Fibroblast of skin of left quadriceps (primary cell): ENCODE data around the gene SMARCC1.

Experiments
- DNase-seq, 2 experiments: peaks; one replicate each; pipeline ENCODE4 v3.0.0-alpha.2; 2013; ENCODE audit warnings: low read depth in 2 of 2

The SMARCC1 gene

GRCh38 chr3:47542471-47543173 is 239.1 kb downstream of the SMARCC1 start:
- DNase-seq = no peak

- no peak for DNase-seq
Measured at GRCh38 chr3:47541583-47542108, 240.0 kb downstream of the SMARCC1 start.

- DNase-seq = no peak
Measured at GRCh38 chr3:47540281-47540680, 241.4 kb downstream of the SMARCC1 start.

- DNase-seq = no peak
Measured at GRCh38 chr3:47536967-47537366, 244.7 kb downstream of the SMARCC1 start.

- DNase-seq = no peak
Measured at GRCh38 chr3:47536221-47536891, 245.3 kb downstream of the SMARCC1 start.
